Measurements from ENCODE around the gene SLC12A7. TPM values are rescaled to one million over a fixed set of nuclear protein-coding genes. Genes with fewer than 3 reads are reported as not detected.

The SLC12A7 gene
- total RNA-seq, 1 donor from 2014 or later: 32.1 TPM

- intact Hi-C loops (cut with micrococcal nuclease): no loop called here
- Mint-ChIP-seq H3K4me3 (no peak overlapping the region), H3K27ac (no peak overlapping the region), H3K9me3 (no peaks in the 10 kb centered on the region), H3K36me3 (ENCODE audit: low read depth) (peaks cover 23% of the 10 kb centered on the region), H3K27me3 (no peaks in the 10 kb centered on the region), H3K4me1 (no peaks in the 10 kb centered on the region)
- DNase-seq: no peak
Observed at GRCh38 chr5:1075555-1075881, 36.3 kb downstream of the SLC12A7 start.

GRCh38 chr5:1074816-1075554 lies 36.9 kb downstream of the SLC12A7 start:
- Mint-ChIP-seq H3K27ac (no peak overlapping the region), H3K4me1 (no peaks in the 10 kb centered on the region), H3K36me3 (ENCODE audit: low read depth) (peaks cover 20% of the 10 kb centered on the region), H3K4me3 (no peak overlapping the region), H3K27me3 (no peaks in the 10 kb centered on the region), H3K9me3 (no peaks in the 10 kb centered on the region)
- intact Hi-C loops (cut with micrococcal nuclease): no loop called here
- no peak for DNase-seq

GRCh38 chr5:1074226-1074625 lies 37.6 kb downstream of the SLC12A7 start:
- Mint-ChIP-seq H3K36me3 (ENCODE audit: low read depth) (peaks cover 19% of the 10 kb centered on the region), H3K4me1 (no peaks in the 10 kb centered on the region), H3K27ac (no peak overlapping the region), H3K27me3 (no peaks in the 10 kb centered on the region), H3K9me3 (no peaks in the 10 kb centered on the region), H3K4me3 (no peak overlapping the region)
- no peak for DNase-seq
- intact Hi-C loops (cut with micrococcal nuclease): no loop called here

GRCh38 chr5:1073239-1074102 lies 38.4 kb downstream of the SLC12A7 start:
- Mint-ChIP-seq H3K36me3 (ENCODE audit: low read depth) (peaks cover 17% of the 10 kb centered on the region), H3K27me3 (no peaks in the 10 kb centered on the region), H3K27ac (peak overlapping the region; percentile 11), H3K4me3 (no peak overlapping the region), H3K9me3 (no peaks in the 10 kb centered on the region), H3K4me1 (no peaks in the 10 kb centered on the region)
- no peak for DNase-seq
- intact Hi-C loops (cut with micrococcal nuclease): no loop called here

DNA sequence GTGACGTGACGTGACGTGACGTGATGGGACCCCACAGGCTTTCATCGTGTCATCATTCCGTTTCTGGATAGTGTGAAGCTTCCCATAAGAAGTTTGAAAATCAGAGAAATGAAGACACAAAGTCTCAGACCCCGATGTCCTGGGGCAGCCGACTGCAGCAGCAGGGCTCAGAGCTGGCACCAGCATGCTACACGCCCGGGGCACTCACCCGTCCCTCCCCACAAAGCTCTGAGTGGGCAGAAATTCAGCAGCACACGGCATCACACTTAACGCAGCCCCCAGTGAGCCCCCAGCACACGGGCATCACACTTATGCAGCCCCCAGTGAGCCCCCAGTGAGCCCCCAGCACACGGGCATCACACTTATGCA lies 42.2 kb downstream of the SLC12A7 start:
- Mint-ChIP-seq H3K4me1 (no peaks in the 10 kb centered on the region), H3K9me3 (no peaks in the 10 kb centered on the region), H3K4me3 (no peak overlapping the region), H3K27ac (no peak overlapping the region), H3K36me3 (ENCODE audit: low read depth) (peaks cover 9% of the 10 kb centered on the region), H3K27me3 (no peaks in the 10 kb centered on the region)
- intact Hi-C loops (cut with micrococcal nuclease): no loop called here
- no peak for DNase-seq

DNA sequence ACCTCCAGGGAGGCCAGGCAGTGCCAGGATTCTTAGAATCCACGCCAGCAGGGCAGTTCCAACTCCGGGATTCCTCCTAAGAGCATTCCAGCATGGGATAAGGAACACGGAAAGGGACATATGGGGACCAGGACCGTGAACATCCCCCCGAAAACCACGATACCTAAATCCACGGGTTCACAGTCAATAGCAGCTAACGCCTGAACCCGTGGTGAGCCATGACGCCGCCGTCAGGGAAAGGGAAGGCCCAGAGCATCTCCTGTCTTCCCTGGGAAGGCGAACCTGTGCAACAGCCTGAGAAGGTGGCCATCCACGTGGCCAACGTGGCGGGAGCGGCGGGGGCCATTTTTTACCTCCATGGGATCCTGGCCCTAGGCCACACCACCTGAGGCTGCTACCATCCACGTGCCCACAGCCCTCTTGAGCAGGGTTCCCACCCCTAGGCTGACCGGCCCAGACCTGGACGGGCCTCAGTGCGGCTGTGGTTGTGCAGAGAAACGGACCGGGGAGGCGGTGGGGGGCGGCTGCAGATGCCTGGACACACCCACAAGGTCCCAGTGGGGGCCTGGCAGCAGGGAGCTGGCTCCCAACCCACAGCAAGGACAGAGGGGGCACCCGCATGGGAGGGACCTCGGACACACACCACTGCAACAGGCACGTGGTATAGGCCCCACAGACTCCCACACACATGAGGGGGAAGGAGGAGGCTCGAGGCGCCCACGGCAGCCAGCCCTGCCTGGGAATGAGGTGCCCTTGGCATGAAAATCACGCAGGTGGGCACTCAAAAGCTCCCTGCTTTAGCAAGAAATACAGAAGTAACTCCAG lies 42.8 kb downstream of the SLC12A7 start:
- H3K4me3 Mint-ChIP-seq: no peak overlapping the region
- H3K36me3 Mint-ChIP-seq (ENCODE audit: low read depth): peaks cover 10% of the 10 kb centered on the region

DNA sequence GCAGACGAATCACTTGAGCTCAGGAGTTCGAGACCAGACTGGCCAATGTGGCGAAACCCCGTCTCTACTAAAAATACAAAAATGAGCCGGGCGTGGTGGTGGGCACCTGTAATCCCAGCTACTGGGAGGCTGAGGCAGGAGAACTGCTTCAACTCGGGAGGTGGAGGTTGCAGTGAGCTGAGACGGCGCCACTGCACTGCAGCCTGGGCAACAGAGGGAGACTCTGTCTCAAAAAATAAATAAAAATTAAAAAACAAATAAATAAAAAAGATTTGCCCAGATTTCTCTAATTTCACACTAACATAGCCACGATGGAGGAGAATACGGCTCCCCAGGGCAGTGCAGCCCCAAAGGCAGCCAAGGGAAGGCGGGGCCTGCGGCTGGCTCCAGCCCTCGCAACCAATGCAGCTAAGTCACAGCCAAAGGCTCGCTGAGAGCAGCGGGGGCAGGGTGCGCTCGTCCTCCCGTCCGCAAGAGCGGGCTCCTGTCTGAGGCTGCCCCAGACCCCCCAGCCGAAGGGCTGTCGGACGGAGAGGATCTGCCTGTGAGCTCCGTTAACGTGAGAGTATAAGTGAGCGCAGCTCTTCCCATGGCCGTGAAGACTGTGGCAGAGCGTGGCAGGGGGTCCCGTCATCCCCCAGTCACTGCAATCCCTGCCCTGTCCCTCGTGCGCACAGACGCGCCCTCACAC lies 43.5 kb downstream of the SLC12A7 start:
- DNase-seq: no peak
- H3K9me3 Mint-ChIP-seq: no peaks in the 10 kb centered on the region
- intact Hi-C loops (cut with micrococcal nuclease): no loop called here
- H3K27me3 Mint-ChIP-seq: no peaks in the 10 kb centered on the region
- H3K4me3 Mint-ChIP-seq: no peak overlapping the region
- H3K36me3 Mint-ChIP-seq (ENCODE audit: low read depth): peaks cover 9% of the 10 kb centered on the region
- no peaks in the 10 kb centered on the region for H3K4me1 Mint-ChIP-seq
- no peak overlapping the region for H3K27ac Mint-ChIP-seq

More for the DNA sequence above, 42.8 kb downstream of the SLC12A7 start:
- no peaks in the 10 kb centered on the region for H3K4me1 Mint-ChIP-seq
- DNase-seq: no peak
- no peaks in the 10 kb centered on the region for H3K9me3 Mint-ChIP-seq
- H3K27me3 Mint-ChIP-seq: no peaks in the 10 kb centered on the region
- intact Hi-C loops (cut with micrococcal nuclease): no loop called here
- no peak overlapping the region for H3K27ac Mint-ChIP-seq

GRCh38 chr5:1067141-1068121 lies 44.4 kb downstream of the SLC12A7 start:
- Mint-ChIP-seq H3K27me3 (no peaks in the 10 kb centered on the region), H3K27ac (no peak overlapping the region), H3K4me1 (no peaks in the 10 kb centered on the region), H3K4me3 (no peak overlapping the region), H3K9me3 (no peaks in the 10 kb centered on the region), H3K36me3 (ENCODE audit: low read depth) (peaks cover 9% of the 10 kb centered on the region)
- intact Hi-C loops (cut with micrococcal nuclease): no loop called here
- no peak for DNase-seq

GRCh38 chr5:1066676-1067075 lies 45.2 kb downstream of the SLC12A7 start:
- no peaks in the 10 kb centered on the region for H3K4me1 Mint-ChIP-seq
- H3K27ac Mint-ChIP-seq: no peak overlapping the region
- intact Hi-C loops (cut with micrococcal nuclease): no loop called here
- H3K9me3 Mint-ChIP-seq: no peaks in the 10 kb centered on the region
- H3K27me3 Mint-ChIP-seq: no peaks in the 10 kb centered on the region
- H3K4me3 Mint-ChIP-seq: no peak overlapping the region
- no peak for DNase-seq
- H3K36me3 Mint-ChIP-seq (ENCODE audit: low read depth): peaks cover 13% of the 10 kb centered on the region

GRCh38 chr5:1065891-1066650 lies 45.8 kb downstream of the SLC12A7 start:
- H3K27ac Mint-ChIP-seq: no peak overlapping the region
- H3K9me3 Mint-ChIP-seq: no peaks in the 10 kb centered on the region
- H3K27me3 Mint-ChIP-seq: no peaks in the 10 kb centered on the region
- H3K36me3 Mint-ChIP-seq (ENCODE audit: low read depth): peaks cover 13% of the 10 kb centered on the region
- no peak overlapping the region for H3K4me3 Mint-ChIP-seq
- intact Hi-C loops (cut with micrococcal nuclease): no loop called here
- no peaks in the 10 kb centered on the region for H3K4me1 Mint-ChIP-seq
- DNase-seq: no peak

- DNase-seq: no peak
- Mint-ChIP-seq H3K36me3 (ENCODE audit: low read depth) (peaks cover 13% of the 10 kb centered on the region), H3K4me1 (no peaks in the 10 kb centered on the region), H3K27me3 (no peaks in the 10 kb centered on the region), H3K4me3 (no peak overlapping the region), H3K27ac (no peak overlapping the region), H3K9me3 (no peaks in the 10 kb centered on the region)
- intact Hi-C loops (cut with micrococcal nuclease): no loop called here
Observed at GRCh38 chr5:1065143-1065750, 46.6 kb downstream of the SLC12A7 start.

All from activated CD4-positive, alpha-beta T cell treated with anti-CD3 and anti-CD28 coated beads, Interleukin-2, amount 10 ng/mL, durations not matched to agents 24 days and 14 days (primary cell).